IPS DF 4.7 (cell line): ENCODE data around the gene CYP2W1.
"Not testable (repeated sequence)": the region's sequence is repeated elsewhere in the genome, so short reads cannot be mapped to it uniquely, and the experiment has no call there.

Experiments
- DNase-seq: peaks from one replicate; pipeline ENCODE4 v3.0.0-alpha.2; 2013; ENCODE audit warnings: low spot score; ENCODE audit errors: extremely low read depth

CYP2W1 gene

GRCh38 chr7:951881-952547 is 31.0 kb upstream of the CYP2W1 start:
- DNase-seq: no peak

GRCh38 chr7:952548-953441 is 30.2 kb upstream of the CYP2W1 start:
- no peak for DNase-seq

- no peak for DNase-seq
Observed at GRCh38 chr7:953547-954327, 29.2 kb upstream of the CYP2W1 start.

GRCh38 chr7:954330-955238 is 28.4 kb upstream of the CYP2W1 start, which contains the start of gene ADAP1:
ADAP1 (minus strand) TSS chr7:954680; CDS start chr7:954477, 203 bp downstream.
- DNase-seq: no peak

- no peak for DNase-seq
Observed at GRCh38 chr7:956031-956430, 26.9 kb upstream of the CYP2W1 start.

GRCh38 chr7:957418-958220 is 25.4 kb upstream of the CYP2W1 start:
- DNase-seq: no peak

GRCh38 chr7:958221-959200 is 24.5 kb upstream of the CYP2W1 start:
- DNase-seq: no peak

- DNase-seq: no peak
Observed at GRCh38 chr7:959271-959670, 23.7 kb upstream of the CYP2W1 start.

GRCh38 chr7:959740-960139 is 23.2 kb upstream of the CYP2W1 start:
- DNase-seq: not testable (repeated sequence)

GRCh38 chr7:960269-960871 is 22.6 kb upstream of the CYP2W1 start:
- DNase-seq: no peak

GRCh38 chr7:960972-961371 is 22.0 kb upstream of the CYP2W1 start:
- DNase-seq: not testable (repeated sequence)

GRCh38 chr7:961546-962400 is 21.2 kb upstream of the CYP2W1 start:
- DNase-seq: no peak

GRCh38 chr7:962401-963081 is 20.4 kb upstream of the CYP2W1 start:
- no peak for DNase-seq

- no peak for DNase-seq
Observed at GRCh38 chr7:963236-964078, 19.5 kb upstream of the CYP2W1 start.

- DNase-seq: no peak
Observed at GRCh38 chr7:964401-965231, 18.4 kb upstream of the CYP2W1 start.
